HG02610 (cell line): ENCODE data around the gene VWC2L.

Experiments used
- ATAC-seq: cut with Tn5 transposase; IDR thresholded peaks from one replicate; pipeline ENCODE4 v1.9.1; 2021; ENCODE audit warnings: mild to moderate bottlenecking, moderate library complexity; ENCODE audit not compliant: unreplicated experiment

Gene VWC2L

GRCh38 chr2:214579035-214579434, 168.2 kb downstream of the VWC2L start:
- no peak for ATAC-seq

- no peak for ATAC-seq
Observed at GRCh38 chr2:214587442-214587841, 176.6 kb downstream of the VWC2L start.

GRCh38 chr2:214591366-214591765, 180.5 kb downstream of the VWC2L start:
- no peak for ATAC-seq

- ATAC-seq = no peak
Observed at GRCh38 chr2:214592011-214592410, 181.2 kb downstream of the VWC2L start.

GRCh38 chr2:214593727-214594126, 182.9 kb downstream of the VWC2L start:
- ATAC-seq = no peak

GRCh38 chr2:214601852-214602633, 191.2 kb downstream of the VWC2L start:
- ATAC-seq = no peak

- ATAC-seq = no peak
Observed at GRCh38 chr2:214604861-214605260, 194.0 kb downstream of the VWC2L start.

GRCh38 chr2:214607051-214607450, 196.2 kb downstream of the VWC2L start:
- ATAC-seq = no peak

- no peak for ATAC-seq
Observed at GRCh38 chr2:214611015-214611414, 200.2 kb downstream of the VWC2L start.

- no peak for ATAC-seq
Observed at GRCh38 chr2:214624166-214624760, 213.4 kb downstream of the VWC2L start.

GRCh38 chr2:214628091-214628490, 217.2 kb downstream of the VWC2L start:
- no peak for ATAC-seq
